Measurements from ENCODE around the gene NPLOC4.

NPLOC4 gene

GRCh38 chr17:81517339-81518112, 119.4 kb downstream of the NPLOC4 start:
- DNase-seq (ENCODE audit: low spot score): peak; percentile 87

DNA sequence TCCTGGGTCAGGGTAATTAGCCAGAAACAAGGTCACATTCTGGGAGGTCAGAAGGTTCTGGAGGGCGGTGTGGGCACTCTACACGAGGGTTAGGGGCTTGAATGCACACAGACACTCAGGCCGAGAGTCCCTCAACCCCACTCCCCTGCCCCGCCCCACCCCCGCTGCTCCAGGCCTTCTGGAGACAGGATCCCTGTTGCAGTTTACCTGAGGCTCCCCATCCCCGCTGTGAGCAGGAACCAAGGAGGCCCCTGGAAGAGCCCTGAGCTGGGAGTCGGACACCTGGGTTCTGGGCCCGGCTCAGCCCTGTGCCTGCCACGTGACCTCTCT, 119.9 kb downstream of the NPLOC4 start:
- no peak for DNase-seq (ENCODE audit: low spot score)

GRCh38 chr17:81516439-81516838, 120.5 kb downstream of the NPLOC4 start:
- no peak for DNase-seq (ENCODE audit: low spot score)

DNA sequence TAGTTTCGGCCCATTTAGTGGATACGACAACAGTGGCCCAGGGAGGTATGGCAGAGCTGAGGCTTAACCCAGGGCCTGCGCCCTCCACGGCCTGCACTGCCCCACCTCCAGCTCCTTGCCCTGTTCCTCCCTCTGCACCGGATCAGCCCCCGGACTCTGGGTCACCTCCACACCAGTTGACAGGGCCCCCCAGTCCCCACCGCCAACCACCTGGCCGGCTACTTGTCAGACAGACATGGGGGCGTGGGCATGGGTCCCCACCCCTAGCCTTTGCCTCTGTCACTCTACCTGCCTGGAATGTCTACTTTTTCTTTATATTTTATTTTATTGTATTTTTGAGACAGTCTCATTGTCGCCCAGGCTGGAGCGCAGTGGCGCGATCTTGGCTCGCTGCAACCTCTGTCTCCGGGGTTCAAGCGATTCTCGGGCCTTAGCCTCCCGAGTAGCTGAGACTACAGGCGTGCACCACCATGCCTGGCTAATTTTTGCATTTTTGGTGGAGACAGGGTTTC, 121.3 kb downstream of the NPLOC4 start:
- DNase-seq (ENCODE audit: low spot score): no peak

- peak; percentile 62 for DNase-seq (ENCODE audit: low spot score)
Measured at GRCh38 chr17:81514739-81515529, 122.0 kb downstream of the NPLOC4 start.

GRCh38 chr17:81514489-81514738, 122.5 kb downstream of the NPLOC4 start:
- DNase-seq (ENCODE audit: low spot score): no peak

DNA sequence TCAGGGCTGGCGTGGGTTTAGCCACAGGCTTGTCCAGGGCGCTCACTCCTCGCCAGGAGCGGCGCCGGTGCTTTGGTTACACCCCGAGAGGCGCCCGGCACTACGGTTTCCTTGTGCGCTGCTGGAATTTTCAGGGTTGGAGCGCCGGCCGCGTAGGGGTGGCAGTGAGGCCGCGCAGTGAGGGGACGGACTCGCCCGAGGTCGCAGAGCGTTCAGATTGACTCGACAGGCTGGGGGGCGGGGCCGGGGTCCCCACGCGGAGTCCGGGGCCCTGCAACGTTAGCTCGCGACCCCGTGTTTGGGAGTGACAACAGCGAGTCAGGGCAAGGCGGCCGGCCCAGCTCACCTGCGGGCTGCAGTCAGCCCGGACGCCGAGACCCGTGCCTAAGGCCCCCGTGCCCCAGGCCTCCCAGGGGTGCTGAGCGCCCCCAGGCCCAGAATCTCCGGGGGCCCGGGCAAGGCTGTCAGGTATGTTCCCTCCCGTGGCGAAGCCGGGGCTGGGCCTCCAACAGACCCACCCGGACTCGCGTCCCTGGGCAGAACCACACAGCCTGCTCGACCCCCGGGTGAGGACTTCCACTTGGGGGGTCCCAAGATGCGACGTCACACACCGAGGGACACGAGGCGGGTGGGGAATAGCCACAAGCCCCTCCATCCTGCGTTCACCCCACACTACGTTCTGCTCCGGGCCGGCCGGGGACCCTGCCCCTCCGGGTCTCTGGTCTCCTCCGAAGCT, 123.0 kb downstream of the NPLOC4 start:
- DNase-seq (ENCODE audit: low spot score): peak; percentile 43

DNA sequence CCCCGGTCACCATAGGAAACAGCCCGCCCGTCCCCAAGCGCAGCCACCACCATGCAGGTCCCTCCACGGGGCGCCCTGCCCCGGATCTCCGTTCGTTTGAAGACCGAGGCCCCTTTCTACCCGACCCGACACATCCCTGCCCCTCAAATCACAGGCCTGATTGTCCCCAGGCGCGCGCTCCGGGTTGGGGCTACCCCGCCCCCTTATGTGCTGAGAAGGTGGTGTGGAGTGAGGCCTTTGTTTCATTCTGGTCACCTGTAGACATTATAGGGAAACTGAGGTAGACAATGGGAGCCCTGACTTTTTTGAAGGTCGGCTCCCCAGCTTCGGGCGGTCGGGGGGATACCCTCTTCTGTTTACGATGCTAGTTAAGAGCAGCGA, 123.5 kb downstream of the NPLOC4 start:
- DNase-seq (ENCODE audit: low spot score): peak; percentile 83

DNA sequence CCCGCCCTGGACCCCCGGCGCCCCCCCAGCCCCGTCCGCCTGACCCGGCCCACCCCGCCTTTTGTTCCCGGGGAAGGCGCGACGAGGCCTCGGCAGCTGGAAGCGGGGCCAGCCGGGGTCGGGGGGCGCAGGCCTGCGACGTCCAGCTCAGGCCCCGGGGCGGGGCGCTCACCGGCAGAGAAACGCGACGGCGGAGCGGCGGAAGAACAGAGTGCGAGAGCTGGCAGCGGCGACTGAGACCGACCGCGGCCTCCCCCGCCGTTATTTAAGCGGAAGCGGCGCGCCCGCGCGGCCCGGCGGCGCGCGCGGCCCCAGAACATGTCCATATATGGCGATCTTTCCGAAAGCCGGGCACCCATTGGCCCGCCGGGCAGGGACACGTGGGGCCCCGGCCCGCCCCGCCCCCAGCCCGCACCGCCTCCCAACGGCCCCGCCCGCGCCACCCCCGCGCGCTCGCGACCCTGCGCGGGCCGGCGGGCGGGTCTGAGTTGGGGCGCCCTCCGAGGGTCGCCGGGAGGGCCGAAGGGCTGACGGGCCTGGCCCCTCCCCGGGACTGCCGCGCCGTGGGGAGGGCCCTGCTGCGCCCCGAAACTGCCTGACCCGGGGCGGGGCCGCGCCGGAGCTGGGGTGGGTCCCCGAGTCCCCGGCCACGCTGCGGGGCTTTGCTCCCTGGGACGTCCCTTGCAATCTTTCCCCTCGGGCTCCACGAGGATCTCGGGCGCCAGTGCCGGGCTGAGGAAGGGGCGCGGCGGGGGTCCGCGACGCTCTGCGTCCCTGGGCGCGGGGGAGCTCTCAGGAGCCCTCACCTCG, 124.1 kb downstream of the NPLOC4 start, which contains the start of gene ACTG1:
ACTG1 (minus strand) TSS at position 238 of the 810 bp plus-strand sequence. CDS start 445 bp downstream, outside the sequence.
- DNase-seq (ENCODE audit: low spot score): peak; percentile 92

DNA sequence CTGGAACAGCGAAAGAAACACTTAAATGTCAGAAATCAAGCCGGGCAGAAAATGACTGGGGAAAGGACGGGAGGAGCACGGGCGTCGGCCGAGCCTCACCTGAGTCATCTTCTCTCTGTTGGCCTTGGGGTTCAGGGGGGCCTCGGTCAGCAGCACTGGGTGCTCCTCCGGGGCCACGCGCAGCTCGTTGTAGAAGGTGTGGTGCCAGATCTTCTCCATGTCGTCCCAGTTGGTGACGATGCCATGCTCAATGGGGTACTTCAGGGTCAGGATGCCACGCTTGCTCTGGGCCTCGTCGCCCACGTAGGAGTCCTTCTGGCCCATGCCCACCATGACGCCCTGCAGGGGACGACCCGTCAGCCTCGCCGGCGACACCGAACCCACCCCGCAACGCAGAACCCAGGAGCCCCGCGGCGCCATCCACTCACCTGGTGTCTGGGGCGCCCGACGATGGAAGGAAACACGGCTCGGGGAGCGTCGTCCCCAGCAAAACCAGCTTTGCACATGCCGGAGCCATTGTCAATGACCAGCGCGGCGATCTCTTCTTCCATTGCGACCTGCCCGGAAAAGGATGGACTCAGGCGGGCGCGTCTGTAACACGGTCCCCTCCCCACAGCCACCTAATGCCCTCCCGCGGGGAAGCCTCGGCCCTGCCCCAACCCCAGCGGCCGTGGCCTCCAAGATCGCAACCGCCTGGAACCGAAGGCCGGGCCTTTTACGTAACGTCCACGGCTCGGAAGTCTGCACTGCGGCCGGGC, 124.9 kb downstream of the NPLOC4 start:
- DNase-seq (ENCODE audit: low spot score): no peak

DNA sequence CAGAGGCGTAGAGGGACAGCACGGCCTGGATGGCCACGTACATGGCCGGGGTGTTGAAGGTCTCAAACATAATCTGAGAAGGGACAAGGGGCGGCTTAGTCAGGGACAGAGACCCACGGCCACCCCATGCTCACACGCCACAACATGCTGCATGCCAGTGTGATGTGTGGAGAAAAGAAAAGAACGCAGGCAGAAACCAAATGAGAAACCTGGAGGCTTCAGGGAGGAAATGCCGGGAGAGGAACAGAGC, 125.4 kb downstream of the NPLOC4 start:
- no peak for DNase-seq (ENCODE audit: low spot score)

GRCh38 chr17:81510785-81511553, 125.9 kb downstream of the NPLOC4 start:
- DNase-seq (ENCODE audit: low spot score): no peak

- no peak for DNase-seq (ENCODE audit: low spot score)
Measured at GRCh38 chr17:81509972-81510784, 126.7 kb downstream of the NPLOC4 start.

DNA sequence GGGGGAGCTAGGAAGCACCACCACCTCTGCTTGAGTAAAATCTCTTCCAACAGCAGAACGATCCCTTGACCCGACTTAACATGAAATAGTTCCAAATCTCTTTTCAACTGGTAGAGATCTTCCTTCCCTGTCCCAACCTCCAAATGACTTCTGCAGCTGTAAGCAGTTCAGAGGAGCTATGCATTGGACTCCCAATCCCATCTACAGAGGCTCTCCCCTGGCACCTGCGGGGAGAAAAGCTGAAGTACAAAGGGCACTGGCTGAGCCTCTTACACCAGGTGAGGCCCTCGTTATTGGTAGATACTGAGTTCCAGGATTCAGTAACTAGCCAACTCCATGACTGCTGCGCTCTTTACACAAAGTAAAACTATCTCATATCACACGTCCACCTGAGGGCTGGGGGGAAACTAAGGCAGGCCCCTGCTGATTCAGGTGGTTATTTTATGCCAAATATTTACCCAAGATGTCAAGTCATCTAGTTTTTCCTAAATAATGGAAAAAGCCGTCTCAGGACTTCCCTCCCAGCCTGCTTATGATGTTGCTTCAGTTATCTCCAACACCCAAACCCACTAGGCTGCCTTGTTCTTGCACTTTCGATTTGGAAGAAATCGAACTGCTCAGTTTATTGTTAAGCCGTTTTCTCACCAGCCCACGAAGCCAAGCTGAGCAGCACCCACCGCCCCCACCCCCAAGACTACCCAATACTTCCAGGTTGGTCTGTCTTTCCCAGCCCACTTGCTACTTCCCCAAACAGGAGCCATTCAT, 127.5 kb downstream of the NPLOC4 start:
- no peak for DNase-seq (ENCODE audit: low spot score)

DNA sequence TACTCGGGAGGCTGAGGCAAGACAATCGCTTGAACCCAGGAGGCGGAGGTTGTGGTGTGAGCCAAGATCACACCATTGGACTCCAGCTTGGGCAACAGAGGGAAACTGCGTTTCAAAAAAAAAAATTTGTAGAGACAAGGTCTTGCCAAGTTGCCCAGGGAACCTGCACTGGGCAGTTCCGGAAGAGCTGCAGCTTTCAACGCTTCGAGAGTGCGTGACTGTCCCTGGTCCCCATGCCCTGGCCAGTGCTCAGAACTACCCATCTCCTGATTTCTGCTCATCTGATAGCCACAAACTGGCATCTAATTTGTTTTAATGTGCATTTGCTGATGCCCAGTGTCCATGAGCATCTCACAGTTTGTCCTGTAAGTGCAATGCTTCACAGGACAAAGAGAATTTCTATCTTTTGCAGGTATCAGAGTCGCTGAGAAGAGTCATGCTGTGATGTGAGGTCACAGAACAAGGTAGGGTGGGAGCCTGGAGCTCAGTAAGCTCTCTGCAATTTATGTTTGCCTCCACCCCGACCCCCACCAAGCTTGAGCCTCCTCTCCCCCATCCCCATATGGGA, 128.2 kb downstream of the NPLOC4 start:
- no peak for DNase-seq (ENCODE audit: low spot score)
